ENCODE results near the gene PPP2R2D. TPM values are rescaled to one million over a fixed set of nuclear protein-coding genes. Genes with fewer than 3 reads are reported as not detected.

PPP2R2D gene
- total RNA-seq, 2 experiments from 2014 or later, result 37.4 to 38.5 TPM

GRCh38 chr10:131921184-131921583 is 20.4 kb downstream of the PPP2R2D start:
- DNase-seq (ENCODE audit: low spot score), result no peak

GRCh38 chr10:131923038-131923756 is 22.4 kb downstream of the PPP2R2D start:
- Histone ChIP-seq H3K79me2 (ENCODE audit: insufficient read depth, low read depth, low read length) (peaks cover 80% of the 10 kb centered on the region), H3K4me3 (ENCODE audit: low read depth, low read length, poor library complexity, severe bottlenecking) (no peak overlapping the region), H4K20me1 (ENCODE audit: insufficient read depth, low read length) (no peaks in the 10 kb centered on the region), H3K9me2 (ENCODE audit: insufficient read depth, low read length) (no peaks in the 10 kb centered on the region), H3K4me1 (ENCODE audit: insufficient read depth, low read length, poor library complexity, severe bottlenecking) (peaks cover 5% of the 10 kb centered on the region), H3K9me3 (ENCODE audit: low read length) (peaks cover 15% of the 10 kb centered on the region), H2AFZ (ENCODE audit: low read length) (no peak overlapping the region), H3K4me2 (ENCODE audit: low read length) (no peak overlapping the region), H3K36me3 (ENCODE audit: insufficient read depth, low read length) (peaks cover 45% of the 10 kb centered on the region), H3K27ac (ENCODE audit: low read depth, low read length, poor library complexity, severe bottlenecking) (no peak overlapping the region)
- TF ChIP-seq CTCF (conservative IDR thresholded peaks at IDR 0.05; ENCODE audit: low read length), result no peak
- TF ChIP-seq EZH2phosphoT487 (IDR thresholded peaks at IDR 0.05; ENCODE audit: borderline replicate concordance, low read depth, low read length), result no peak
- DNase-seq (ENCODE audit: low spot score), result no peak
- no TSS peak for BruUV-seq (replicated peaks)
- intact Hi-C loops (cut with micrococcal nuclease; ENCODE audit: unreplicated experiment), result no loop called here
- ChIA-PET CTCF (ENCODE audit: unreplicated experiment) (no interaction called here), POLR2A (interaction anchor here (1.0 kb wide), 1 partner anchor 19 kb away, joined by 3 read pairs; no protein-coding TSS in a partner anchor)

More at GRCh38 chr10:131921184-131921583, 20.4 kb downstream of the PPP2R2D start:
- Histone ChIP-seq H3K4me2 (ENCODE audit: low read length) (no peak overlapping the region), H3K9me3 (ENCODE audit: low read length) (peaks cover 15% of the 10 kb centered on the region), H2AFZ (ENCODE audit: low read length) (no peak overlapping the region), H3K36me3 (ENCODE audit: insufficient read depth, low read length) (peaks cover 39% of the 10 kb centered on the region), H3K27ac (ENCODE audit: low read depth, low read length, poor library complexity, severe bottlenecking) (no peak overlapping the region), H3K4me1 (ENCODE audit: insufficient read depth, low read length, poor library complexity, severe bottlenecking) (no peaks in the 10 kb centered on the region), H3K4me3 (ENCODE audit: low read depth, low read length, poor library complexity, severe bottlenecking) (no peak overlapping the region), H3K9me2 (ENCODE audit: insufficient read depth, low read length) (no peaks in the 10 kb centered on the region), H4K20me1 (ENCODE audit: insufficient read depth, low read length) (0 out of 2 replicates have a peak, but pooled peaks cover under 1% of the 10 kb centered on the region), H3K79me2 (ENCODE audit: insufficient read depth, low read depth, low read length) (peaks cover 62% of the 10 kb centered on the region)
- ChIA-PET POLR2A (no interaction called here), CTCF (ENCODE audit: unreplicated experiment) (no interaction called here)
- intact Hi-C loops (cut with micrococcal nuclease; ENCODE audit: unreplicated experiment), result no loop called here
- no TSS peak for BruUV-seq (replicated peaks)
- no peak for TF ChIP-seq CTCF (conservative IDR thresholded peaks at IDR 0.05; ENCODE audit: low read length)
- no peak for TF ChIP-seq EZH2phosphoT487 (IDR thresholded peaks at IDR 0.05; ENCODE audit: borderline replicate concordance, low read depth, low read length)

DNA sequence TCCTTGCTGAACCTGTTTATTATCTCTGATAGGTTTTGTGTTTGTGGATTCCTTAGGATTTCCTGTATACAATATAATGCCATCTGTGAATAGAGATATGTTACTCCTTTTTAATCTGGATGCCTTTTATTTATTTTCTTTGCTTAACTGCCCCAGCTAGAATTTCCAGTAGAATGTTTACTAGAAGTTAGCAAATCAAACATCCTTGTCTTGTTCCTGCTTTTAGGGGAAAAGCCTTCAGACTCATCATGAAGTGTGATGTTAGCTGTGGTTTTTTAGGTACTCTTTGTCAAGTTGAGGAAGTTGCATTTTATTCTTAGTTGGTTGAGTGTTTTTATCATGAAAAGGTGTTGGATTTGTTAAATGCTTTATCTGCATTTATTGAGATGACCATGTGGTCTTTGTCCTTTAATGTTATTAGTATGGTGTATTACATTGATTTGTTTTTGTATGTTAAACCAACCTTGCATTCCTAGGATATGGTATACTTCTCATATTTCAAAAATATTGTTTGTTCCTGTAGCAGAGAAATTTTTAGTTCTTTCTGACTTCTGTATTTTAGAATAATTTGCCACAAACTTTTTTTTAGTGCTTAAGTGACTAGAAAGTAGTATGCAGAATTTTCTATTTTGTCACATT is 24.3 kb downstream of the PPP2R2D start:
- Histone ChIP-seq H3K9me2 (ENCODE audit: insufficient read depth, low read length) (no peaks in the 10 kb centered on the region), H3K27ac (ENCODE audit: low read depth, low read length, poor library complexity, severe bottlenecking) (no peak overlapping the region), H3K4me2 (ENCODE audit: low read length) (no peak overlapping the region), H3K79me2 (ENCODE audit: insufficient read depth, low read depth, low read length) (peaks cover 95% of the 10 kb centered on the region), H2AFZ (ENCODE audit: low read length) (no peak overlapping the region), H3K9me3 (ENCODE audit: low read length) (peaks cover 15% of the 10 kb centered on the region), H4K20me1 (ENCODE audit: insufficient read depth, low read length) (no peaks in the 10 kb centered on the region), H3K4me1 (ENCODE audit: insufficient read depth, low read length, poor library complexity, severe bottlenecking) (peaks cover 9% of the 10 kb centered on the region), H3K4me3 (ENCODE audit: low read depth, low read length, poor library complexity, severe bottlenecking) (no peak overlapping the region), H3K36me3 (ENCODE audit: insufficient read depth, low read length) (peaks cover 45% of the 10 kb centered on the region)
- CTCF ChIA-PET (ENCODE audit: unreplicated experiment), result no interaction called here
- no peak for TF ChIP-seq EZH2phosphoT487 (IDR thresholded peaks at IDR 0.05; ENCODE audit: borderline replicate concordance, low read depth, low read length)
- TF ChIP-seq CTCF (conservative IDR thresholded peaks at IDR 0.05; ENCODE audit: low read length), result no peak
- no TSS peak for BruUV-seq (replicated peaks)
- no peak for DNase-seq (ENCODE audit: low spot score)
- POLR2A ChIA-PET, result interaction anchor here (0.6 to 0.7 kb wide), 3 partner anchors 8 to 172 kb away, joined by 3 to 4 read pairs (median 4); no protein-coding TSS in a partner anchor
- intact Hi-C loops (cut with micrococcal nuclease; ENCODE audit: unreplicated experiment), result no loop called here

All from OCI-LY7 (cell line).